GM23338 (cell line): ENCODE measurements around the gene SEPTIN6.

Experiments used
- CREB1 ChIP-seq: fragments of 250-450 bp; sonication (Bioruptor Pico); IDR thresholded peaks from 2 replicates; pipeline ENCODE4 v1.5.0; 2020; ENCODE audit warnings: low read depth, mild to moderate bottlenecking, moderate library complexity
- EZH2 ChIP-seq: fragments of 200-600 bp; sonication (generic); IDR thresholded peaks from one replicate; pipeline ENCODE4 v1.8.0; 2017; ENCODE audit warnings: antibody characterized with exemption, mild to moderate bottlenecking, low read depth; ENCODE audit not compliant: unreplicated experiment
- EZH2phosphoT487 ChIP-seq: fragments of 200-600 bp; sonication (generic); IDR thresholded peaks from one replicate; pipeline ENCODE4 v1.8.1; 2018; ENCODE audit warnings: antibody characterized with exemption; ENCODE audit not compliant: unreplicated experiment
- JUNB ChIP-seq: IDR thresholded peaks from one replicate; pipeline ENCODE4 v1.6.1; 2016; ENCODE audit warnings: antibody characterized with exemption; ENCODE audit not compliant: unreplicated experiment
- NANOG ChIP-seq: IDR thresholded peaks from 2 replicates; pipeline ENCODE4 v1.6.1; 2016; ENCODE audit warnings: antibody characterized with exemption, borderline replicate concordance
- POLR2AphosphoS5 ChIP-seq: IDR thresholded peaks from 2 replicates; pipeline ENCODE4 v1.6.1; 2016; ENCODE audit warnings: antibody characterized with exemption, low read depth
- REST ChIP-seq: IDR thresholded peaks from one replicate; pipeline ENCODE4 v1.6.1; 2018; ENCODE audit warnings: antibody characterized with exemption; ENCODE audit not compliant: unreplicated experiment
- STAT1 ChIP-seq: IDR thresholded peaks from one replicate; pipeline ENCODE4 v1.6.1; 2016; ENCODE audit warnings: antibody characterized with exemption; ENCODE audit not compliant: unreplicated experiment
- ZNF114 ChIP-seq: fragments of 250-450 bp; sonication (Bioruptor Pico); IDR thresholded peaks from 2 replicates; pipeline ENCODE4 v1.5.0; 2020; ENCODE audit warnings: mild to moderate bottlenecking, moderate library complexity
- ZNF331 ChIP-seq: fragments of 250-450 bp; sonication (Bioruptor Pico); IDR thresholded peaks from 2 replicates; pipeline ENCODE4 v1.5.0; 2020; ENCODE audit warnings: low read depth, mild to moderate bottlenecking, moderate library complexity
- TF ChIP-seq, protein P1 (sequence below), 2 experiments: fragments of 200-600 bp in 1 of 2; sonication (generic) in 1 of 2; conservative IDR thresholded peaks; 2 replicates each; pipeline versions ENCODE4 v1.5.1 to v1.6.1; 2016 to 2017; ENCODE audit warnings: antibody characterized with exemption in 2 of 2, low read depth in 2 of 2, mild to moderate bottlenecking in 2 of 2, moderate library complexity in 1 of 2
- TF ChIP-seq, protein P2 (sequence below): fragments of 250-450 bp; sonication (Bioruptor Pico); IDR thresholded peaks from 2 replicates; pipeline ENCODE4 v1.5.0; 2020; ENCODE audit warnings: mild to moderate bottlenecking, moderate library complexity
- TF ChIP-seq, protein P3 (sequence below): IDR thresholded peaks from 2 replicates; pipeline ENCODE4 v1.6.1; 2016; ENCODE audit warnings: antibody characterized with exemption

DNA sequence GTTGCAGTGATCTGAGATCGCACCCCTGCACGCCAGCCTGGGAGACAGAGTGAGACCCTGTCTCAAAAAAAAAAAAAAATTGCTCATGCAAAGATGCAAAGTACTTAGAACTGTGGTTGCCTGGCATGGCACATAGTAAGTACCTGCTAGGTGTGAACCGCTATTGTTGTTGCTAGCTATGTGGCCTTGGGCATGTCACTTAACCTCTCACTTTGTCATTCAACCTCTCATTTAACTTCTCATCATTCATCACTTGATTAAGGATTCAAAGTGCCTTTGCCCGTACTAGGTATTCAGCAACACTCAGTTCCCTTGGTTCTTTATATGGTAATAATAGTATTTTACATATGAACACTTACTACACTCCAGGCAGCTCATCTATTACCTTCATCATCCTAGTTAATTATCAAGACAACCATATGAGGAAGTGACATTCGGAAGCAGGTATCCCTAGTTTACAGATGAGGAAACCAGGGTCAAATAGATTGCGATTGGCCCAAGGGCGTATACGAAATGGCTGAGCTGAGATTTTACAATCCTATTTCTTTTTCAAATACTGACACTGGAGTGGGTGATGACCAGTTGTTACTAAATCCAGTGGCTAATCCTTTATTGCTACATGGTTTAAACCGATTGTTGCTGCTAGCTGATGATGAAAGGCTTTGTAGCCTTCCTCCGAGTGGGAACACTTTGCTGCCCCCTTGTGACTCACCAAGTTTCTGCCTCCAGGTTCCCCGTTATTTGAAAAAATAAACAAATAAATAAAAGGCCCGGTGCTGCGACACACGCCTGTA lies 36.6 kb upstream of the SEPTIN6 start:
- TF ChIP-seq EZH2 (no peak), EZH2phosphoT487 (no peak), POLR2AphosphoS5 (no peak), REST (no peak), JUNB (no peak), CREB1 (CRISPR knock-in tag) (no peak), ZNF331 (CRISPR knock-in tag) (no peak), ZNF114 (CRISPR knock-in tag) (no peak), NANOG (no peak), STAT1 (no peak)
- TF ChIP-seq, protein P1, sequence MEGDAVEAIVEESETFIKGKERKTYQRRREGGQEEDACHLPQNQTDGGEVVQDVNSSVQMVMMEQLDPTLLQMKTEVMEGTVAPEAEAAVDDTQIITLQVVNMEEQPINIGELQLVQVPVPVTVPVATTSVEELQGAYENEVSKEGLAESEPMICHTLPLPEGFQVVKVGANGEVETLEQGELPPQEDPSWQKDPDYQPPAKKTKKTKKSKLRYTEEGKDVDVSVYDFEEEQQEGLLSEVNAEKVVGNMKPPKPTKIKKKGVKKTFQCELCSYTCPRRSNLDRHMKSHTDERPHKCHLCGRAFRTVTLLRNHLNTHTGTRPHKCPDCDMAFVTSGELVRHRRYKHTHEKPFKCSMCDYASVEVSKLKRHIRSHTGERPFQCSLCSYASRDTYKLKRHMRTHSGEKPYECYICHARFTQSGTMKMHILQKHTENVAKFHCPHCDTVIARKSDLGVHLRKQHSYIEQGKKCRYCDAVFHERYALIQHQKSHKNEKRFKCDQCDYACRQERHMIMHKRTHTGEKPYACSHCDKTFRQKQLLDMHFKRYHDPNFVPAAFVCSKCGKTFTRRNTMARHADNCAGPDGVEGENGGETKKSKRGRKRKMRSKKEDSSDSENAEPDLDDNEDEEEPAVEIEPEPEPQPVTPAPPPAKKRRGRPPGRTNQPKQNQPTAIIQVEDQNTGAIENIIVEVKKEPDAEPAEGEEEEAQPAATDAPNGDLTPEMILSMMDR (conservative IDR thresholded peaks at IDR 0.05; ENCODE audit: low read depth in 2 of 2), result peak; percentile 64 to 69
- TF ChIP-seq, protein P2, sequence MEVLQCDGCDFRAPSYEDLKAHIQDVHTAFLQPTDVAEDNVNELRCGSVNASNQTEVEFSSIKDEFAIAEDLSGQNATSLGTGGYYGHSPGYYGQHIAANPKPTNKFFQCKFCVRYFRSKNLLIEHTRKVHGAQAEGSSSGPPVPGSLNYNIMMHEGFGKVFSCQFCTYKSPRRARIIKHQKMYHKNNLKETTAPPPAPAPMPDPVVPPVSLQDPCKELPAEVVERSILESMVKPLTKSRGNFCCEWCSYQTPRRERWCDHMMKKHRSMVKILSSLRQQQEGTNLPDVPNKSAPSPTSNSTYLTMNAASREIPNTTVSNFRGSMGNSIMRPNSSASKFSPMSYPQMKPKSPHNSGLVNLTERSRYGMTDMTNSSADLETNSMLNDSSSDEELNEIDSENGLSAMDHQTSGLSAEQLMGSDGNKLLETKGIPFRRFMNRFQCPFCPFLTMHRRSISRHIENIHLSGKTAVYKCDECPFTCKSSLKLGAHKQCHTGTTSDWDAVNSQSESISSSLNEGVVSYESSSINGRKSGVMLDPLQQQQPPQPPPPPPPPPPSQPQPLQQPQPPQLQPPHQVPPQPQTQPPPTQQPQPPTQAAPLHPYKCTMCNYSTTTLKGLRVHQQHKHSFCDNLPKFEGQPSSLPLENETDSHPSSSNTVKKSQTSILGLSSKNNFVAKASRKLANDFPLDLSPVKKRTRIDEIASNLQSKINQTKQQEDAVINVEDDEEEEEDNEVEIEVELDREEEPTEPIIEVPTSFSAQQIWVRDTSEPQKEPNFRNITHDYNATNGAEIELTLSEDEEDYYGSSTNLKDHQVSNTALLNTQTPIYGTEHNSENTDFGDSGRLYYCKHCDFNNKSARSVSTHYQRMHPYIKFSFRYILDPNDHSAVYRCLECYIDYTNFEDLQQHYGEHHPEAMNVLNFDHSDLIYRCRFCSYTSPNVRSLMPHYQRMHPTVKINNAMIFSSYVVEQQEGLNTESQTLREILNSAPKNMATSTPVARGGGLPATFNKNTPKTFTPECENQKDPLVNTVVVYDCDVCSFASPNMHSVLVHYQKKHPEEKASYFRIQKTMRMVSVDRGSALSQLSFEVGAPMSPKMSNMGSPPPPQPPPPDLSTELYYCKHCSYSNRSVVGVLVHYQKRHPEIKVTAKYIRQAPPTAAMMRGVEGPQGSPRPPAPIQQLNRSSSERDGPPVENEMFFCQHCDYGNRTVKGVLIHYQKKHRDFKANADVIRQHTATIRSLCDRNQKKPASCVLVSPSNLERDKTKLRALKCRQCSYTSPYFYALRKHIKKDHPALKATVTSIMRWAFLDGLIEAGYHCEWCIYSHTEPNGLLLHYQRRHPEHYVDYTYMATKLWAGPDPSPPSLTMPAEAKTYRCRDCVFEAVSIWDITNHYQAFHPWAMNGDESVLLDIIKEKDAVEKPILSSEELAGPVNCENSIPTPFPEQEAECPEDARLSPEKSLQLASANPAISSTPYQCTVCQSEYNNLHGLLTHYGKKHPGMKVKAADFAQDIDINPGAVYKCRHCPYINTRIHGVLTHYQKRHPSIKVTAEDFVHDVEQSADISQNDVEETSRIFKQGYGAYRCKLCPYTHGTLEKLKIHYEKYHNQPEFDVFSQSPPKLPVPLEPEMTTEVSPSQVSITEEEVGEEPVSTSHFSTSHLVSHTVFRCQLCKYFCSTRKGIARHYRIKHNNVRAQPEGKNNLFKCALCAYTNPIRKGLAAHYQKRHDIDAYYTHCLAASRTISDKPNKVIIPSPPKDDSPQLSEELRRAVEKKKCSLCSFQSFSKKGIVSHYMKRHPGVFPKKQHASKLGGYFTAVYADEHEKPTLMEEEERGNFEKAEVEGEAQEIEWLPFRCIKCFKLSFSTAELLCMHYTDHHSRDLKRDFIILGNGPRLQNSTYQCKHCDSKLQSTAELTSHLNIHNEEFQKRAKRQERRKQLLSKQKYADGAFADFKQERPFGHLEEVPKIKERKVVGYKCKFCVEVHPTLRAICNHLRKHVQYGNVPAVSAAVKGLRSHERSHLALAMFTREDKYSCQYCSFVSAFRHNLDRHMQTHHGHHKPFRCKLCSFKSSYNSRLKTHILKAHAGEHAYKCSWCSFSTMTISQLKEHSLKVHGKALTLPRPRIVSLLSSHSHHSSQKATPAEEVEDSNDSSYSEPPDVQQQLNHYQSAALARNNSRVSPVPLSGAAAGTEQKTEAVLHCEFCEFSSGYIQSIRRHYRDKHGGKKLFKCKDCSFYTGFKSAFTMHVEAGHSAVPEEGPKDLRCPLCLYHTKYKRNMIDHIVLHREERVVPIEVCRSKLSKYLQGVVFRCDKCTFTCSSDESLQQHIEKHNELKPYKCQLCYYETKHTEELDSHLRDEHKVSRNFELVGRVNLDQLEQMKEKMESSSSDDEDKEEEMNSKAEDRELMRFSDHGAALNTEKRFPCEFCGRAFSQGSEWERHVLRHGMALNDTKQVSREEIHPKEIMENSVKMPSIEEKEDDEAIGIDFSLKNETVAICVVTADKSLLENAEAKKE (CRISPR knock-in tag), result no peak
- TF ChIP-seq, protein P3, sequence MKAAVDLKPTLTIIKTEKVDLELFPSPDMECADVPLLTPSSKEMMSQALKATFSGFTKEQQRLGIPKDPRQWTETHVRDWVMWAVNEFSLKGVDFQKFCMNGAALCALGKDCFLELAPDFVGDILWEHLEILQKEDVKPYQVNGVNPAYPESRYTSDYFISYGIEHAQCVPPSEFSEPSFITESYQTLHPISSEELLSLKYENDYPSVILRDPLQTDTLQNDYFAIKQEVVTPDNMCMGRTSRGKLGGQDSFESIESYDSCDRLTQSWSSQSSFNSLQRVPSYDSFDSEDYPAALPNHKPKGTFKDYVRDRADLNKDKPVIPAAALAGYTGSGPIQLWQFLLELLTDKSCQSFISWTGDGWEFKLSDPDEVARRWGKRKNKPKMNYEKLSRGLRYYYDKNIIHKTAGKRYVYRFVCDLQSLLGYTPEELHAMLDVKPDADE, result no peak
